Occipital lobe (tissue), 2 donors: Measurements from ENCODE around the gene PNMA6E. TPM values are rescaled to one million over a fixed set of nuclear protein-coding genes. Genes with fewer than 3 reads are reported as not detected.

Experiments
- DNase-seq: peaks from one replicate; lab custom pipeline; 2025; lab: John Stamatoyannopoulos, UW
- total RNA-seq: library from RNA; depleted of rRNA; stranded (reverse); fragments of >200 nt; gene quantifications from one replicate; pipeline ENCODE4 v1.2.3, GENCODE V29; 2014

Gene PNMA6E
- total RNA-seq, 1 donor from 2014 or later, result not detected

GRCh38 chrX:153435845-153436244 lies 34.7 kb upstream of the PNMA6E start:
- DNase-seq, result no peak

- no peak for DNase-seq
Measured at GRCh38 chrX:153434801-153435200, 33.7 kb upstream of the PNMA6E start.

DNA sequence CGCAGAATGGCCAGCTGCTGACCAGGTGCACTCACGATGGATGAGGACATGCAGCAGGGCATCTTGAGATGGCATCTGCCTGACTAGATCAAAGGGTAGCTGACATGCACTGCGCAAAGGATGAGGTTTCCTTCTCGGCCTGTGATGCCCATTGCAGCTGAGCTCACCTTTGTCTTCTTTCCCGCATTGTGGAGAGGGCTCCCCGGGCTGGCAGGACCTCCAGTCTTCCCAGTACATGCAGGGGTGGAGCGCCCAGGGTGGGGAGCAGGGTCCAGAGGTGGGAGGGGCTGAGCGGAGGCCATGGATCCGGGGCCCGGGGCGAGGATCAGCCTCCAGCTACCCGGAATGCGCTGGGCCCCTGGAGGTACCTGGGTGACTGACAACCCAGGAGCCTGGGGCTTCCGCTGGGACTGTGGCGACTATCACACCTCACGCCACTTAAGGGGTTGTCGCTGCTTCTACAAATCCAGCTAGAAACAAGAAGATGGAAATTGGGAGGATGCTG lies 32.7 kb upstream of the PNMA6E start:
- no peak for DNase-seq

DNA sequence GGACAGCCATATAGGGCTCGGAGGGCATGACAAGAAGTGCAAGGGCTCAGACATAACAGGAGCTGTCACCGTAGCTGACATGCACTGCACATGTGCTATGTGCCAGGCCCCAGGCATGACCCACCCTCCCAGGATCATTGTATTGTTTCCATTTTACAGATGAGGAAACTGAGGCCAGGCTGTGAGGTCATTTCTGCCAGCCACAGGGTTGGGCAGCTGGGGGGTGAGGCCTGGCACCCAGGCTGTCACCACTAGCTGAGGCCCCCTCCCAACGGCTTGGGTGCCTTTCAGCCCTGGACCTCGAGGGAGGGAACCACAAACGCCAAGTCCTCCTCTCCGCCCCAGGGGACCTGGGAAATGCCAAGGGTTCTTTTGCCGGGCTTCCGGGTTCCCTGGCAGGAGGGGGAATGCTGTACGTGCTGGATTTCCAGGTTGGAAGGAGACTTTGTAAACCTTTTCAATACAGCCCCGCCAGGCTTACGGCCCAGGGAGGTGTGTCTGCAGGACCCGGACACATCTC lies 32.1 kb upstream of the PNMA6E start:
- no peak for DNase-seq

- DNase-seq, result no peak
Measured at GRCh38 chrX:153430796-153431195, 29.6 kb upstream of the PNMA6E start.

DNA sequence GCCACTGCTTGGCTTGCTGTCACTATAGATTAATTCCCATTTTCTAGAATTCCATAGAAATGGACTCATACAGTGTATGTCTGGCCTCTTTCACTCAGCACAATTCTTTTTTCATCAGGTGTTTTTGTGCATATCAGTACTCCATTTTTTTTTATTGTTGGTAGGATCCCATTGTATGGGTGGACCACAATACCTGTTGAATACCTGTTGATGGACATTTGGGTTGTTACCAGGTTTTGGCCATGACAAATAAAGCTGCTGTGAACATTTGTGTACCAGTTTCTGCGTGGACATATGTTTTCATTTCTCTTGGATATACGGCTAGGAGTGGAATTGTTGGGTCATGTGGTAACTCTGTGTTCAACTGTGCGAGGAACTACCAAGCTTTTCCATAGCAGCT lies 25.1 kb upstream of the PNMA6E start:
- DNase-seq, result no peak

GRCh38 chrX:153423652-153424051 lies 22.5 kb upstream of the PNMA6E start:
- DNase-seq, result no peak

GRCh38 chrX:153421856-153422255 lies 20.7 kb upstream of the PNMA6E start:
- no peak for DNase-seq

DNA sequence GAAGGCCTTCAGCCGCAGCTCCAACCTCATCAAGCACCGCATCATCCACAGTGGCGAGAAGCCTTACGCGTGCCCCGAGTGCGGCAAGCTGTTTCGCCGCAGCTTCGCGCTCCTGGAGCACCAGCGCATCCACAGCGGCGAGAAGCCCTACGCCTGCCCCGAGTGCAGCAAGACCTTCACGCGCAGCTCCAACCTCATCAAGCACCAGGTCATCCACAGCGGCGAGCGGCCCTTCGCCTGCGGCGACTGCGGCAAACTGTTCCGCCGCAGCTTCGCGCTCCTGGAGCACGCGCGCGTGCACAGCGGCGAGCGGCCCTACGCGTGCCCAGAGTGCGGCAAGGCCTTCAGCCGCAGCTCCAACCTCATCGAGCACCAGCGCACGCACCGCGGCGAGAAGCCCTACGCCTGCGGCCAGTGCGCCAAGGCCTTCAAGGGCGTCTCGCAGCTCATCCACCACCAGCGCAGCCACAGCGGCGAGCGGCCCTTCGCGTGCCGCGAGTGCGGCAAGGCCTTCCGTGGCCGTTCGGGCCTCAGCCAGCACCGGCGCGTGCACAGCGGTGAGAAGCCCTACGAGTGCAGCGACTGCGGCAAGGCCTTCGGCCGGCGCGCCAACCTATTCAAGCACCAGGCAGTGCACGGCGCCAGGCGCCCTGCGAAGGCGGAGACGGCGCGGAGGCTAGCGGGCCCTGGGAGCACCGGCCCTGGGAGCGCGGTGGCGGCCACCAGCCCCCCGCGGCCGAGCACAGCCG lies 19.9 kb upstream of the PNMA6E start:
- no peak for DNase-seq

DNA sequence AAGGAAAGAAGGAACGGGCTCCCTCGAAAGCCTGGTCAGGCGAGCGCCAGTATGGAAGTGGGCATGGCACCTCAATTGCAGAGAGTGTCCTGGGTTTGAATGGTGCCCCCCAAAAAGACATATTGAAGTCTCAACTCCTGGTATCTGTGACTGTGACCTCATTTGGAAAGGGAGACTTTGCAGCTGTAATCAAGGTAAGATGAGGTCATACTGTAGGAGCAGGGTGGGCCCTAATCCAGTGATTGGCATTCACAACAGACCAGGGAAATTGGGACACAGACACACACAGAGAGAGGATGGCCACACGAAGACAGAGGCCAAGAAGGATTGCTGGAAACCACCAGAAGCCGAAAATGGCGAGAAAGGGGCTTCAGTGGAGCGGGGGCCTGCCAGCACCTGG lies 16.5 kb upstream of the PNMA6E start:
- no peak for DNase-seq

DNA sequence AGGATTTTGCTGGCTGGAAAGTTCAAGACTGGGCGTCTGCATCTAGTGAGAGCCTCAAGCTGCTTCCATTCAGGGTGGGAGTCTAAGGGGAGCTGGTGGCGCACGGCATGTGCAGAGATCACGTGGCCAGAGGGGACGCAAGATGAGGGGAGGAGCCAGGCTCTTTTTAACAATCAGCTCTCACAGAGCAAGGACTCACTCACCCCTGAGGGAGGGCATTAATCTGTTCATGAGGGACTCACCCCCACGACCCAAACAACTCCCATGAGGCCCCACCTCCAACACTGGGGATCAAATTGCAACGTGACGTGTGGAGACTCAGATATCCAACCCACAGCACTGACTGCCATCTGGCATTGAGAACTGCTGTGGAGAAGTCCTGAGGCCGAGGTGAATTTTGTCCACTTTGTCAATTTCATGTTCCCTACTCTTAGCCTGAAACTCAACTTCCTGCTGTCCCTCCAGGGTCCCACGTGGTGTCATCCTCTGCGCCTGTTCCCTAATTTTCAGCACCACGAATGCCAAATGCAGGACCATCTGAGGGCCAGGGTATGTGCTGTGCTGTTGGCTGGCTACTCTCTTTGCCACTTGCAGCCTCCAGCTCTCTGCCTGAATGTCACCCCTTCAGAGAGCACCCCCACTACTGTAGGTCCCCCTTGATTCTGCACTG lies 15.8 kb upstream of the PNMA6E start:
- DNase-seq, result no peak

- no peak for DNase-seq
Measured at GRCh38 chrX:153414856-153415510, 13.8 kb upstream of the PNMA6E start.

DNA sequence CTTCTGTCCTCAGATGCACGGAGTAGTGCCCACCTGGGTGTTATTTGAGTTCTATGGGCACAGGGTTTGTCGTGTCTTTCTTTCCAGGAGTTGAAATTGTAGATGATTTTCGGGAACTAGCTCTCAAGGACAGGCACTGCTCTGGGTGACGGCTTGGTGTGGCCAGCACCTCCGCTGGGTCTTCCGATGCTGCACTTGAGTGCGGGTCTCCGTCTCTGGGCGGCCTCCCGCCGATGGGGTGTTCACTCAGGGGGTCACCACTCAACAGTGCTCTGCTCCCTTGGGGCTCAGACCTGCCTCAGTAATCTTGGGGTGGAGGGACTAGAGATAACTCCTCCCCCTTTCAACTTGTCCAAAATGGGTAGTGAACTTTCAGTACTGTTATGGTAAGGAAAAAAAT lies 12.6 kb upstream of the PNMA6E start:
- no peak for DNase-seq

- DNase-seq, result no peak
Measured at GRCh38 chrX:153412746-153413720, 11.9 kb upstream of the PNMA6E start.

DNA sequence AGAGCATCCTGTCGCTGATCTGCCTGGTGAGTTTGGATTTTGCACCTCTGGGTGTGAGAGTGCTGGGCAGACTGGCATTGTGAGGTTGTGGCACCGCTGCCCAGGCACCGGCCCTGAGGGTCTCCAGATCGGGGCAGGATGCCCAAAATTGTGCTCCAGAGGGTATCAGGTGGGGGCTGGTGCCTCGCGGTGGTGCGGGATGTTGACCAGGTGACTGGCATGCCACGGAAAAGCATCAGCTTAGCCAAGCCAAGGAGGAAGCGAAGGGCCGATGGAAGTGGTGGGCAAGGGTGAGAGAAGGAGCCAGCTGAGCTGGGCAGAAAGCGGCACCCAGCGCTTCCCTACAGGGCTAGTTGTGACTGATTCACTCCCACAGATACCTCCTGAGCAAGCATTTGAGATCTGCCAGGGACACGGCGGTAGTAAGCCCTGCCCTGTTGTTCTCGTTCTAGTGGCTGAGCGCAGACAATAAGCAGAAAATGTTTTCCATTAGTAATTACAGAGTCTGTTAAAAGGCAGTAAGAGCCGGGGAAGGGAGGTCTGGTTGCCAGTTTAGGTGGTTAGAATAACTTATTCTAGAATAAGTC lies 10.9 kb upstream of the PNMA6E start:
- no peak for DNase-seq

GRCh38 chrX:153411255-153411987 lies 10.3 kb upstream of the PNMA6E start, which contains the start of gene ZFP92:
ZFP92 (plus strand) TSS chrX:153411472; CDS start chrX:153418323, 6,851 bp downstream.
- DNase-seq, result no peak

DNA sequence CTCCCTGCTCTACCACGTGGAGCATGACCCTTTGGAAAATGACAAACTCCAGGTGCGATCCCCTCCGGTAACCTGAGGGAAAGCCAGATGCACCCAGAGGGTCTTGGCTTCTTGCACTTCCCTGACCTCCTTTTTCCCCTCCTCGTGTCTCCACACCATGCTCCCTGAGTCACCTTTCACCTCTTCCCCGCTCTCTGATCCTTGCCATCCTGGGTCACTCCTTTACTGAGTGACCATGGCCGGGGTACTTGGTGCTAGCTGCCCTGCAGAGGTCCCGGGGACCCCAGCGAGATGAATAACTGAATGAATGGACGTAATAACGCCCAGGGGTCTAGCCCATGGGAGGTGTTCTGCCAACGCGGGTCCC lies 9.7 kb upstream of the PNMA6E start:
- DNase-seq, result no peak

- DNase-seq, result no peak
Measured at GRCh38 chrX:153410373-153410772, 9.2 kb upstream of the PNMA6E start.

- no peak for DNase-seq
Measured at GRCh38 chrX:153409414-153410101, 8.4 kb upstream of the PNMA6E start.
